A375 (cell line): ENCODE results near the gene CSDE1. TPM values are rescaled to one million over a fixed set of nuclear protein-coding genes. Genes with fewer than 3 reads are reported as not detected.

Experiments
- small RNA-seq: library from RNA; depleted of rRNA; stranded (forward); fragments of <200 nt; gene quantifications from one replicate; pipeline ENCODE3, GENCODE V24; 2014
- total RNA-seq: library from RNA; depleted of rRNA; stranded (reverse); fragments of >200 nt; shearing (Covaris generic); gene quantifications from 2 replicates; pipeline ENCODE4 v1.2.3, GENCODE V29; 2014; rRNA removed

Gene CSDE1
- 403 and 467 TPM in 2 replicates for total RNA-seq

GRCh38 chr1:114757455-114758255, at the start of gene CSDE1:
Gene CSDE1 (minus strand): TSS chr1:114757984. CDS start chr1:114739890, 18,094 bp downstream.

GRCh38 chr1:114780344-114781226, 22.8 kb upstream of the CSDE1 start, which contains the start of gene SIKE1:
Gene SIKE1 (minus strand): TSS chr1:114780685. CDS start chr1:114780607, 78 bp downstream.

GRCh38 chr1:114716304-114717170, 41.2 kb downstream of the CSDE1 start, which contains the start of gene NRAS:
Gene NRAS (minus strand): TSS chr1:114716771. CDS start chr1:114716160, 611 bp downstream.

GRCh38 chr1:114695430-114696058, 62.2 kb downstream of the CSDE1 start, which contains the start of gene AMPD1:
Gene AMPD1 (minus strand): TSS chr1:114695546. CDS start chr1:114695471, 75 bp downstream.

GRCh38 chr1:114669562-114670082, 88.2 kb downstream of the CSDE1 start, which contains the start of gene DENND2C:
Gene DENND2C (minus strand): TSS chr1:114670049. CDS start chr1:114625984, 44,065 bp downstream.

Small RNAs within 50 kb of the gene (small RNA-seq; reads per million reads assigned to genes)
- gene RN7SL432P (not detected), gene RNY1P13 (not detected)

Other genes starting within 250 kb of the CSDE1 start
- 26.1 and 29.2 TPM in 2 replicates for gene TRIM33, start 246.8 kb downstream of the CSDE1 start, total RNA-seq
- gene BCAS2, start 176.4 kb downstream of the CSDE1 start, total RNA-seq, result 56.9 and 64.7 TPM in 2 replicates
- gene DENND2C, start 87.9 kb downstream of the CSDE1 start, total RNA-seq, result 0.93 and 0.98 TPM in 2 replicates
- not detected in 2 replicates for gene AMPD1, start 62.4 kb downstream of the CSDE1 start, total RNA-seq
- 29.6 and 30.4 TPM in 2 replicates for gene NRAS, start 41.2 kb downstream of the CSDE1 start, total RNA-seq
- 157 and 160 TPM in 2 replicates for gene SIKE1, start 22.7 kb upstream of the CSDE1 start, total RNA-seq
- not detected in 2 replicates for gene SYCP1, start 96.9 kb upstream of the CSDE1 start, total RNA-seq